Aorta (tissue), 5 donors: ENCODE results near the gene NPR3. TPM values are rescaled to one million over a fixed set of nuclear protein-coding genes. Genes with fewer than 3 reads are reported as not detected.

Source experiments
- ATAC-seq: fragments of 200-7000 bp; cut with Tn5 transposase; one replicate; pipeline ENCODE4 v1.9.1; 2022; ENCODE audit warnings: moderate library complexity; ENCODE audit not compliant: low FRiP score
- DNase-seq, 2 donors: peaks; one replicate each; pipeline ENCODE4 v3.0.0-alpha.2; 2020
- H3K27ac ChIP-seq, 2 donors: one replicate each; pipeline ENCODE4 v1.5.1; 2013; ENCODE audit warnings: low read length in 2 of 2, mild to moderate bottlenecking in 2 of 2, moderate library complexity in 2 of 2, control low read depth in 1 of 2, inconsistent platforms in 1 of 2, low read depth in 1 of 2
- H3K27me3 ChIP-seq, 2 donors: one replicate each; pipeline ENCODE4 v1.6.1; 2013; ENCODE audit warnings: control low read depth in 1 of 2, low read length in 1 of 2, mild to moderate bottlenecking in 1 of 2, moderate library complexity in 1 of 2; ENCODE audit not compliant: insufficient read depth in 2 of 2, control insufficient read depth in 1 of 2
- H3K36me3 ChIP-seq, 2 donors: one replicate each; pipeline ENCODE4 v1.6.1; 2013; ENCODE audit warnings: control low read depth in 1 of 2, low read length in 1 of 2, mild to moderate bottlenecking in 1 of 2; ENCODE audit not compliant: insufficient read depth in 2 of 2, control insufficient read depth in 1 of 2
- H3K4me1 ChIP-seq, 2 donors: one replicate each; pipeline ENCODE4 v1.6.1; 2013; ENCODE audit warnings: low read length in 2 of 2, control low read depth in 1 of 2, mild to moderate bottlenecking in 1 of 2, moderate library complexity in 1 of 2; ENCODE audit not compliant: insufficient read depth in 2 of 2, control insufficient read depth in 1 of 2
- H3K4me3 ChIP-seq, 2 donors: one replicate each; pipeline ENCODE4 v1.5.1; 2013; ENCODE audit warnings: low read length in 2 of 2, control low read depth in 1 of 2, mild to moderate bottlenecking in 1 of 2
- H3K9me3 ChIP-seq: one replicate; pipeline ENCODE4 v1.6.1; 2013; ENCODE audit warnings: mild to moderate bottlenecking, low read length; ENCODE audit not compliant: control insufficient read depth
- WGBS, 2 donors: extraction: QIAGEN DNeasy Blood & Tissue Kit; methylation state at CpG; one replicate each; pipeline ENCODE4 v1.1.7; 2013; 5-methylcytosine and 5-hydroxymethylcytosine counted together
- intact Hi-C, 2 donors: fragments of 100-400 bp; cut with DNase I; formaldehyde crosslinking; loops; one replicate each; pipeline versions ENCODE4 v1.14.2 to v1.15.0; 2022
- polyA plus RNA-seq, 2 donors: library from polyadenylated mRNA; stranded (reverse); fragments of 200-250 nt; gene quantifications; one replicate each; pipeline ENCODE4 v1.2.3, GENCODE V29; 2013
- total RNA-seq, 2 donors: library from RNA; stranded (reverse); fragmentation: NEBNext Ultra II Directional; extraction: Animal tissue kit (Norgen Biotek cat#: 25700); gene quantifications; one replicate each; pipeline ENCODE4 v1.2.1, GENCODE V29; 2021
- donor health status: healthy with polysubstance abuse.
- donor health status: Bipolar disorder and iron deficiency.
- donor health status: DM: no; HTN: no; CAD: no.
- donor health status: DM: no; HTN: no; CAD: no.
- donor health status: DM: yes; HTN: yes; CAD: no.

NPR3 gene
- total and polyA plus RNA-seq, 4 donors = 7.9 to 29.7 (median 13.1) TPM

DNA sequence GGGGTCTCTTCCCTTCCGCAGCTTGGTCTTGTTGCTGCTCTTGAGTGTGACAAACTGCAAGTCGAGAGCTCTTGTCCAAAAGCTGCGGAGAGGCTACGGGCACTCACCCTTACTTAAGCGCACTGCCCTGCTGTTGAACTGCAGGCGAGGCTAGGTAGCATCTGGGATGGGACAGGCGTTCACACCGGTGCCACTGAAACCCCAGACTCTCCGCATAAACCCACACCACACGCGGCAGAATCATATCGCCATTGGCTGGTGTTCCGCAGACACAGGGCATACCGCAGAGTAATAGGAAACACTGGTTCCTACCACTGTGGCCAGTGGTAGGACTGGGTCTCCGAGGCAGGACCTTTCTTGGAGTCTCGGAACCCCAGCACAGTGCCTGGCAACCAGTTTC, 2.2 kb upstream of the NPR3 start:
- H3K9me3 ChIP-seq = no peaks in the 10 kb centered on the region
- no peaks in the 10 kb centered on the region for H3K27me3 ChIP-seq
- no peak for DNase-seq
- ATAC-seq = no peak
- 85 to 88% methylated on average over 16 of the region's 16 CpGs for WGBS, 2 donors
- no peaks in the 10 kb centered on the region for H3K4me1 ChIP-seq
- intact Hi-C loops = loop anchor here (5.0 to 10.0 kb wide), 2 partner anchors 596 to 713 kb away; no protein-coding TSS in a partner anchor
- H3K36me3 ChIP-seq = no peaks in the 10 kb centered on the region
- peak overlapping the region; percentile 1 to 2 for H3K27ac ChIP-seq
- H3K4me3 ChIP-seq = no peak overlapping the region

DNA sequence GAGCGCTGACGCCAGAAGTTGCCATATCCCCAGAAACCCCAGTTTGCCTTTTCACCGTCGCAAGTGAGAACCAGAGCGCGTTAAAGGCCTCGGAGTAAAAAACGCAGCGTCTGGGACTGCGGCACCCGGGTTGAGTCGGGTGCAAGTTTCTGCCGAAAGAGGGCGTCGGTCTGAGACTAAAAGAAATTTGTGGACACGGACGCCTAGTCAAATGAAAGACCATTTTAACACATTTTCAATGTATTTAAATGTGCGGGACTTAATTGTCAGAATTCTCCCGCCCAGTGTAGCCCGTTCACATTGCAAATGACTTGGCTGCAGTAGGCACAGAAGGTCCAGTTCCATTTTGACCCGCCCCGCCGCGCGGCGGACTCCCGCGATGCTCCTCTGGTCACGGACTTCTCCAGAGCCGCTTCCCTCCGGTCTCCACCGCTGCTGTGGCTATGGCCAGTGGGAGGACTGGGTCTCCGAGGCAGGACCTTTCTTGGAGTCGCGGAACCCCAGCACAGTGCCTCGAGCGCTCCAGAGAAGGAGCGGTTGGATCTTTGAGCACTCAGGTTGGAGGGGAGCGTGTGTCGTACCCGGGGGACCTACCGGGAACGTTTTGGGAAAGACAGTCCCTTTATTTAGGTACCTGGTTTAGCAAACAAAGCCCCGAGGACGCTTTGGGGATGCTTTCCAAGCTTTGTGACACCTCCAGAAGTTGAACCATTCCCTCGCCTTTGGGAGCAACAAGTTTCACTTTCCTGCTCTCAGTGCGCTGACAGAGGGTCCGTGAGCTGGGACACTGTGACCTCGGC, 1.2 kb upstream of the NPR3 start:
- whole genome bisulfite sequencing, 2 donors = 1% methylated on average over 49 of the region's 49 CpGs
- Histone ChIP-seq H3K4me1 (no peaks in the 10 kb centered on the region), H3K4me3 (peak overlapping the region; percentile 57 to 62), H3K27me3 (no peaks in the 10 kb centered on the region), H3K9me3 (no peaks in the 10 kb centered on the region), H3K27ac (peak overlapping the region; percentile 16 to 76), H3K36me3 (no peaks in the 10 kb centered on the region)
- intact Hi-C loops = loop anchor here (5.0 to 10.0 kb wide), 8 partner anchors 67 to 712 kb away; no protein-coding TSS in a partner anchor
- DNase-seq (peak; percentile 85 to 92), ATAC-seq (peak; percentile 79)

DNA sequence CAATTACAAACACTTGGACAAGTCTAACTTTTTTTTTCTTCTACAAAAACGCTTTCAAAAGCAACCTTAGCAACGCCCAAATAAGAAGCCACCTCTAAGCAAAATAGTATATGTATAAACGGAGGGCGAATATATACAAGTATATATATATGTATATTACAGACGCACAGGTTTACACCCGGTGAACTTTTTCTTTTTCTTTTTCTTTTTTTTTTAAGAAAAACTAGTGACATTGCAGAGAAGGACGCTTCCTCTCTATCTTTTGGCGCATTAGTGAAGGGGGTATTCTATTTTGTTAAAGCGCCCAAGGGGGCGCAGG, 200 bp downstream of the NPR3 start:
- WGBS, 2 donors = 1% methylated on average over 10 of the region's 10 CpGs
- no peaks in the 10 kb centered on the region for H3K4me1 ChIP-seq

DNA sequence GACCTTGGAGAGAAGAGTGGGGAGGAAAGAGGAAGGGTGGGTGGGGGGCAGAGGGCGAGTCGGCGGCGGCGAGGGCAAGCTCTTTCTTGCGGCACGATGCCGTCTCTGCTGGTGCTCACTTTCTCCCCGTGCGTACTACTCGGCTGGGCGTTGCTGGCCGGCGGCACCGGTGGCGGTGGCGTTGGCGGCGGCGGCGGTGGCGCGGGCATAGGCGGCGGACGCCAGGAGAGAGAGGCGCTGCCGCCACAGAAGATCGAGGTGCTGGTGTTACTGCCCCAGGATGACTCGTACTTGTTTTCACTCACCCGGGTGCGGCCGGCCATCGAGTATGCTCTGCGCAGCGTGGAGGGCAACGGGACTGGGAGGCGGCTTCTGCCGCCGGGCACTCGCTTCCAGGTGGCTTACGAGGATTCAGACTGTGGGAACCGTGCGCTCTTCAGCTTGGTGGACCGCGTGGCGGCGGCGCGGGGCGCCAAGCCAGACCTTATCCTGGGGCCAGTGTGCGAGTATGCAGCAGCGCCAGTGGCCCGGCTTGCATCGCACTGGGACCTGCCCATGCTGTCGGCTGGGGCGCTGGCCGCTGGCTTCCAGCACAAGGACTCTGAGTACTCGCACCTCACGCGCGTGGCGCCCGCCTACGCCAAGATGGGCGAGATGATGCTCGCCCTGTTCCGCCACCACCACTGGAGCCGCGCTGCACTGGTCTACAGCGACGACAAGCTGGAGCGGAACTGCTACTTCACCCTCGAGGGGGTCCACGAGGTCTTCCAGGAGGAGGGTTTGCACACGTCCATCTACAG, 760 bp downstream of the NPR3 start:
- H3K27me3 ChIP-seq = no peaks in the 10 kb centered on the region
- 0 to 1% methylated on average over 63 to 76 of the region's 76 CpGs for WGBS, 2 donors
- H3K4me1 ChIP-seq = no peaks in the 10 kb centered on the region
- H3K9me3 ChIP-seq = no peaks in the 10 kb centered on the region
- H3K4me3 ChIP-seq = peak overlapping the region; percentile 57 to 62
- H3K36me3 ChIP-seq = no peaks in the 10 kb centered on the region
- H3K27ac ChIP-seq = peak overlapping the region; percentile 19 to 59
- ATAC-seq = peak; percentile 51
- intact Hi-C loops = loop anchor here (5.0 to 10.0 kb wide), 7 partner anchors 65 to 710 kb away; no protein-coding TSS in a partner anchor
- peak; percentile 64 to 85 for DNase-seq

More for the DNA sequence above, 200 bp downstream of the NPR3 start:
- Histone ChIP-seq H3K9me3 (no peaks in the 10 kb centered on the region), H3K36me3 (no peaks in the 10 kb centered on the region), H3K27me3 (no peaks in the 10 kb centered on the region), H3K27ac (peak overlapping the region in 1 of 2 donors; percentile 19), H3K4me3 (peak overlapping the region; percentile 57 to 62)
- intact Hi-C loops = loop anchor here (5.0 to 10.0 kb wide), 7 partner anchors 66 to 711 kb away; no protein-coding TSS in a partner anchor
- ATAC-seq (no peak), DNase-seq (no peak)

DNA sequence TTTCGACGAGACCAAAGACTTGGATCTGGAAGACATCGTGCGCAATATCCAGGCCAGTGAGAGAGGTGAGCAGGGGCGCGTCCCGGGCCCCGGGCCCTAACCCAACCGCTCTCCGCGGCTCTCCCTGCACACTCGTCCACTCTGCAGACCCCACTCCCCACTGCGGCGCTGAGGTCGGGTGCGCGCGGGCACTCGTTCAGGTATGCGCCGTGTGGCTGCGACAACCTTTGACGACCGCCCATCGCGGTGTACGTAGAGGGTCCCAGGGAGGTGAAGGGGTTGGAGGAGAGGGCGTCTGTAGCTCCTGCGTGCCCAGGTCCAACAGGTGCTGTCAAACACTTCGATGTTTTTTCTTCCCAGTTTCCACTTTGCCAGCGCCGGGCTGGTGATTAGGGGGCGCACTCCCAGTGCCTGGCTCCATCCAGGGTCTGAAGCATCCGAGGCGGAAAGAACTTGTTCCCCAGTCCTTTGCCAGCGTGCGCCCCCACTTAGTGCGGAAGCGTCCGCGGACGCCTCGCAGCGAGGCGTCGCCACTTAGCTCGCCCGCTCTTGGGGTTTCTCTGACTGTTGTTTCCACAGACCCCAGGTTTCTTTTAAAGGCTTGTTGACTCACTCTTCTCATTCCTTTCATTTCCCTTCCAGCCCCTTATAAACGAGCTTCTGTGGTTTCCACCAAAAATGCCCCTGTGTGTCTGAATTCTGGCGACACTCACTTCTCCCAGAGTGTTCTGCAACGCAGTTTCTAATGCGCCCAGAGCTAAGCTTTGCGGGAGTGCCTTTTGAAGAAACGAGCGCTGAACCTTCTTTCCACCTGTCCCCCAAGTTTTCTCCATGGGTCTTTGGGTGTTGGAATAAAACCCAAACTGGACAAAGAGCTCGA, 1.6 kb downstream of the NPR3 start:
- Histone ChIP-seq H3K27me3 (no peaks in the 10 kb centered on the region), H3K36me3 (no peaks in the 10 kb centered on the region), H3K27ac (peak overlapping the region; percentile 47 to 59), H3K4me1 (no peaks in the 10 kb centered on the region), H3K9me3 (no peaks in the 10 kb centered on the region), H3K4me3 (peak overlapping the region; percentile 55 to 62)
- peak; percentile 49 to 75 for DNase-seq
- intact Hi-C loops = loop anchor here (5.0 to 10.0 kb wide), 7 partner anchors 65 to 710 kb away; no protein-coding TSS in a partner anchor
- WGBS, 2 donors = 2 to 5% methylated on average over 55 to 56 of the region's 56 CpGs
- peak; percentile 1 for ATAC-seq

DNA sequence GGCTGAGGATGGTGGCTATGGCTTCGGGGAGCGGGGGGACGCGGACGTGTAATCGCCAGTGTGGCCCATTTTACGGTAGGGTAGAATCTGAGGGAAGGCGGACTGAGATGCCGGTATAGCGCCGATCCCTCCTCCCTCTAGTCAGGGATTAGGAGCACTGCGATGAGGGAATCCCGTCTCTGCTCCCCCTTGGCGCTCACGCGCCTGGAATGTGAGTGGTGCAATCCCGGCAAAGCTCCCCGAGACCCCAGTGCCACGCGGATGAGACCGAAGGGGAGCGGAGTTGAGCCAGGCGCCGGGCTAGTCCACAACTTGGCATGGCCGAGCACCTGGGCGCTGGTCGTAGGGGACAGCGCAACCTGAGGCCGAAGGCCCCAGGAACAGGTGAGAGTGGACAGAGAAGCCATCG, 2.2 kb downstream of the NPR3 start:
- WGBS, 2 donors = 5% methylated on average over 30 of the region's 30 CpGs
- peak overlapping the region; percentile 55 to 62 for H3K4me3 ChIP-seq
- ATAC-seq (peak; percentile 4), DNase-seq (peak in 1 of 2 donors; percentile 47)
- peak overlapping the region; percentile 47 to 59 for H3K27ac ChIP-seq
- intact Hi-C loops = loop anchor here (5.0 to 10.0 kb wide), 7 partner anchors 64 to 709 kb away; no protein-coding TSS in a partner anchor
- no peaks in the 10 kb centered on the region for H3K27me3 ChIP-seq
- H3K9me3 ChIP-seq = no peaks in the 10 kb centered on the region
- no peaks in the 10 kb centered on the region for H3K4me1 ChIP-seq
- H3K36me3 ChIP-seq = no peaks in the 10 kb centered on the region

DNA sequence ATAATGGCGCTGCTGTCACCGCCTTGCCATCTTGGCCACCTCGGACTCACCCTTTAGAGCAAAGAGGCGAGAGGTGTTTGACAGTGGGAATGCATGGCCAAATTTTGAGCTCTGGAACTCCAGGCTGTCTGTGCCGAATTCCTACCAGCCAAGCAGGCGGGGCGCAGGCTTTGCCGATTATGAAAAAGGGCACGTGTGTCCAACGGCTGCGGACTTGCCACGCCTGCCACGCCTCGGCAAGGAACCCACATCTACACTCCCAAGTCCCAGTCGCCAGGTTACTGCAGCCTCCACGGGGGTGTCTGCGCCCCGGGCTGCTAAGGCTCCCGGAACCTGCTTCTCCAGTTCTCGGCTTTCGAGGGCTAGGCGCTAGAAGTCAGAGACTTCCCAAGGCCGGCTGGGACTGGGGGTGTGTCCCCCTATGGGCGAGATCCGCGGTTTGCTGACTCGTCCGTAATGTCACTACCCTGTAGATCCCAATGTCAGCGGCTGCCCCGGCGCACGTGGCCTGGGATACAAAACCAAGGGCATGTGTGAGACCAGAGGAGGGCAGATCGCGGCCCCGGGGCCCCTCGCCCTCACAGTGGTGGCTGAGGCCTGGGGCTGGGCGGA, 2.8 kb downstream of the NPR3 start:
- DNase-seq = peak; percentile 62 to 83
- ATAC-seq = peak; percentile 15
- Histone ChIP-seq H3K4me1 (no peaks in the 10 kb centered on the region), H3K36me3 (no peaks in the 10 kb centered on the region), H3K27me3 (no peaks in the 10 kb centered on the region), H3K9me3 (no peaks in the 10 kb centered on the region), H3K27ac (peak overlapping the region in 1 of 2 donors; percentile 59), H3K4me3 (peak overlapping the region; percentile 55 to 62)
- intact Hi-C loops = loop anchor here (5.0 to 10.0 kb wide), 7 partner anchors 63 to 708 kb away; no protein-coding TSS in a partner anchor
- 4 to 5% methylated on average over 37 of the region's 37 CpGs for WGBS, 2 donors
